Choroid plexus epithelial cell (primary cell): ENCODE data around the gene CCDC9.
"Not testable (repeated sequence)": the region's sequence is repeated elsewhere in the genome, so short reads cannot be mapped to it uniquely, and the experiment has no call there.

Experiments
- DNase-seq: peaks from one replicate; pipeline ENCODE4 v3.0.0-alpha.2; 2010; ENCODE audit warnings: low read depth
- H3K4me3 ChIP-seq: 2 replicates; pipeline ENCODE4 v1.5.1; 2011; ENCODE audit warnings: low read depth, mild to moderate bottlenecking, control low read depth, low read length, moderate library complexity
- TF ChIP-seq, protein P1 (sequence below): conservative IDR thresholded peaks from 2 replicates; pipeline ENCODE4 v1.5.1; 2011; ENCODE audit warnings: low read depth, mild to moderate bottlenecking, control low read depth, inconsistent platforms, low read length, moderate library complexity

Gene CCDC9

GRCh38 chr19:47273313-47274070, 17.2 kb downstream of the CCDC9 start:
- peak; percentile 96 for DNase-seq
- TF ChIP-seq, protein P1, sequence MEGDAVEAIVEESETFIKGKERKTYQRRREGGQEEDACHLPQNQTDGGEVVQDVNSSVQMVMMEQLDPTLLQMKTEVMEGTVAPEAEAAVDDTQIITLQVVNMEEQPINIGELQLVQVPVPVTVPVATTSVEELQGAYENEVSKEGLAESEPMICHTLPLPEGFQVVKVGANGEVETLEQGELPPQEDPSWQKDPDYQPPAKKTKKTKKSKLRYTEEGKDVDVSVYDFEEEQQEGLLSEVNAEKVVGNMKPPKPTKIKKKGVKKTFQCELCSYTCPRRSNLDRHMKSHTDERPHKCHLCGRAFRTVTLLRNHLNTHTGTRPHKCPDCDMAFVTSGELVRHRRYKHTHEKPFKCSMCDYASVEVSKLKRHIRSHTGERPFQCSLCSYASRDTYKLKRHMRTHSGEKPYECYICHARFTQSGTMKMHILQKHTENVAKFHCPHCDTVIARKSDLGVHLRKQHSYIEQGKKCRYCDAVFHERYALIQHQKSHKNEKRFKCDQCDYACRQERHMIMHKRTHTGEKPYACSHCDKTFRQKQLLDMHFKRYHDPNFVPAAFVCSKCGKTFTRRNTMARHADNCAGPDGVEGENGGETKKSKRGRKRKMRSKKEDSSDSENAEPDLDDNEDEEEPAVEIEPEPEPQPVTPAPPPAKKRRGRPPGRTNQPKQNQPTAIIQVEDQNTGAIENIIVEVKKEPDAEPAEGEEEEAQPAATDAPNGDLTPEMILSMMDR = no peak
- peak overlapping the region; percentile 79 for H3K4me3 ChIP-seq

DNA sequence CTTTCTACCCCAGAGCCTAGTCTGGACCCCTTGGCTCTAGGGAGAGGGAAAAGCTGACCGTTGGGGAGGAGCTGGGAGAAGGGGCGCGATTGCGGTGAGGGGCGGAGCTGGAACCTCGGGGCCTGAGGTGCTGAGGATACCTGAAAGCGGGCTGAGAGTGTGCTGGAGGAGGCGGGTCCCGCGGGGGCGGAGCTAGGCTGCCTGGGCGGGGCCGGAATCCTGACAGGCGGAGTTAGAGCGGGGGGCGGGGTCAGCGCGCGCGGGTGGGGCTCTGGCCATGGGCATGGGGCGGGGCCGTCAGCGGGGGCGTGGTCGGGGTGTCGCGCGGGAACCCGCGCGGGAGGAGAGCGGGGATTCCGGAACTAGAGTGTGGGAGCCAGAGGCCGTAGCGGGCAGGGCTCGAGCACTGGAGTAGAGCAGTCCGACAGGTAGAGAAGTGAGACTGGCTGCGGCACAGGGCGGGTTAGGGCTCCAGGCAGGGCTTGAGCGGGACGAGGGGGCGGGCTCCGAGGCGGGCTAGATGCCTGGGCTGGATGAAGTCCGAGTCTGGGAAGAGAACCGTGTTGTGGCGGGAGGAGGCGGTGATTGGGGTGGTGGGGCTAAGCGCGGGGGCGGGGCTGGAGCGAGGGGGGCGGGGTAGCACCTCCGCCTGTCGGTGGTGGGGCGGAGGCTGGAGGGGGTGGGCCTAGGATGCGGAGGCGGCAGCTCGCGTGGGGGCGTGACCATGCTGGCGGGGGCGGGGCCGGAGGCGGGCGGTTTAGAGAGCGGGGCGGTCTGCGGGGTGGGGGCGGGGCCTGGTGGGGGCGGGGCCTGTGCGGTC, 18.0 kb downstream of the CCDC9 start, which contains the start of gene INAFM1:
INAFM1 (plus strand) TSS at position 815 of the 820 bp plus-strand sequence. CDS start 35 bp downstream, outside the sequence.
- DNase-seq = peak; percentile 97
- H3K4me3 ChIP-seq = peak within 1 kb of the TSS; percentile 79
- TF ChIP-seq, protein P1 = no peak

DNA sequence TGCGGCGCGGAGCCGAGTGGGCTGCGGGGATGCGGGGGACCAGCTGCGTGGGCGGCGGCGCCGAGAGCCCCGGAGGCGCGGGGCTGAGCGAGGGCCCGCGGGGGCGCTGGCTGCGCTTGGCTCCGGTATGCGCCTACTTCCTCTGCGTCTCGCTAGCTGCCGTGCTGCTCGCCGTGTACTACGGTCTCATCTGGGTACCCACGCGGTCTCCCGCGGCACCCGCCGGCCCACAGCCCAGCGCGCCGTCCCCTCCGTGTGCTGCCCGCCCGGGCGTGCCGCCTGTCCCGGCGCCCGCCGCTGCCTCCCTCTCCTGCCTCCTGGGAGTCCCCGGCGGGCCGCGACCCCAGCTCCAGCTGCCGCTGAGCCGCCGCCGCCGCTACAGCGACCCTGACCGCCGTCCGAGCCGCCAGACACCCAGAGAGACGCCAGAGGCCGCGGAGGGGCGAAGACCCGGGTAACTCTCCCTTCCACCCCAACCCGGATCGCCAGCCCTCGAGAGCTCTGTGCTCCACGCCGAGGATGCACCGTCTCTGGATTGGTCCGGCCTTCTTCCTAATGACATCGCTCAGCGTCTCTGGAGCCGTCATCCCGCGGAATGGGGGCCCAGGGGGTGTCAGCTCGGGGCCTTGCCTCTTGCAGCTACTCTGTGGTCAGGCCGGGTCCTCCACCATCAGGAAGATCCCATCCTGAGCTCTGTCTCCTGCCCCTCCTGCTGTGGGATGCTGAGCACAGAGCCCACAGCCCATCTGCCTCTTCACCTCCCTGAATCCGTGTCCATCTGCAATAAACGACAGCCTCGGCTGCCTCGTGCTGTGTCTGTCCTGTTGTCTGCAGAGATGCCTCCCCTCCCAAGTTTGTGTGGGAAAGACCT, 18.8 kb downstream of the CCDC9 start:
- TF ChIP-seq, protein P1 = no peak
- DNase-seq = peak; percentile 28
- H3K4me3 ChIP-seq = peak overlapping the region; percentile 56

GRCh38 chr19:47275791-47276461, 19.6 kb downstream of the CCDC9 start:
- peak overlapping the region; percentile 56 for H3K4me3 ChIP-seq
- TF ChIP-seq, protein P1 = no peak
- peak; percentile 53 for DNase-seq

DNA sequence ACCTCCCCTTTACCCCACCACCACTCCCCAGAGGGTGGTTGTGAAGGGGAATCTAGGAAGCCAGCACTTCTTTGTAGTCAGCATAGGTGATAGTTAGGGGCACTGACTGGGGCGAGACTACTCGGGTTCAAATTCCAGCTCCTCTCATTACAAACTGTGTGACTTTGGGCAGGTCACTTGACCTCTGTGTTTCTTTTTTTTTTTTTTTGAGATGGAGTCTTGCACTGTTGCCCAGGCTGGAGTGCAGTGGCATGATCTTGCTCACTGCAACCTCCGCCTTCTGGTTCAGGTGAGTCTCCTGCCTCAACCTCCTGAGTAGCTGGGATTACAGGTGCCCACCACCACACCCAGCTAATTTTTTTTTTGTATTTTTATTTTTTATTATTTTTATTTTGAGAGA, 20.2 kb downstream of the CCDC9 start:
- not testable (repeated sequence) for H3K4me3 ChIP-seq, DNase-seq

GRCh38 chr19:47280183-47280797, 24.0 kb downstream of the CCDC9 start:
- TF ChIP-seq, protein P1 = peak; percentile 62
- H3K4me3 ChIP-seq = no peak overlapping the region
- DNase-seq = peak; percentile 30
